Liver (tissue), 3 donors: ENCODE data around the gene PDGFB.

Experiments used
- CTCF ChIP-seq: fragments of 150-350 bp; IDR thresholded peaks from 2 replicates; pipeline ENCODE4 v1.5.1; 2017; ENCODE audit warnings: improper control_type of control experiment, low read depth, low read length; ENCODE audit not compliant: missing input control
- FOXA1 ChIP-seq: IDR thresholded peaks from 2 replicates; pipeline ENCODE4 v1.6.1; 2016; ENCODE audit warnings: antibody characterized with exemption
- GABPA ChIP-seq, 2 donors: IDR thresholded peaks in 1 of 2; conservative IDR thresholded peaks in 1 of 2; 2 replicates each; pipeline ENCODE4 v1.6.1; 2016; ENCODE audit warnings: antibody characterized with exemption in 2 of 2, mild to moderate bottlenecking in 1 of 2, moderate library complexity in 1 of 2
- MAX ChIP-seq: IDR thresholded peaks from 2 replicates; pipeline ENCODE4 v1.6.1; 2016; ENCODE audit warnings: antibody characterized with exemption
- RAD21 ChIP-seq, 2 donors: IDR thresholded peaks; 2 replicates each; pipeline ENCODE4 v1.6.1; 2016; ENCODE audit warnings: antibody characterized with exemption in 2 of 2, mild to moderate bottlenecking in 2 of 2
- REST ChIP-seq: IDR thresholded peaks from 2 replicates; pipeline ENCODE4 v1.6.1; 2016; ENCODE audit warnings: antibody characterized with exemption, mild to moderate bottlenecking
- YY1 ChIP-seq: IDR thresholded peaks from 2 replicates; pipeline ENCODE4 v1.6.1; 2016; ENCODE audit warnings: antibody characterized with exemption, mild to moderate bottlenecking
- donor health status: healthy.
- donor health status: healthy.

- no peak for TF ChIP-seq YY1
- TF ChIP-seq CTCF: no peak
- TF ChIP-seq MAX: no peak
- no peak for TF ChIP-seq REST
- no peak for TF ChIP-seq FOXA1
- TF ChIP-seq GABPA (IDR thresholded peaks at IDR 0.05 in 1 of 2, conservative IDR thresholded peaks at IDR 0.05 in 1 of 2): no peak
- TF ChIP-seq RAD21 (IDR thresholded peaks at IDR 0.05): no peak
Measured at GRCh38 chr22:39224550-39224949, 20.2 kb downstream of the PDGFB start.
